CD8-positive, alpha-beta memory T cell (primary cell): ENCODE results near the gene PTPN22. TPM values are rescaled to one million over a fixed set of nuclear protein-coding genes. Genes with fewer than 3 reads are reported as not detected.
A peak's percentile ranks its signal among the peaks of the same experiment; 100 is the strongest.

Experiments used
- CTCF ChIA-PET: fragments of 350-600 bp; sonication (Branson Sonifier 250); formaldehyde crosslinking; loops from one replicate; lab custom pipeline; 2021; ENCODE audit warnings: antibody characterized with exemption; lab: Charles Lee
- POLR2A ChIA-PET: fragments of 350-600 bp; sonication (Branson Sonifier 250); formaldehyde crosslinking; loops from one replicate; lab custom pipeline; 2021; ENCODE audit warnings: antibody characterized with exemption; lab: Charles Lee
- DNase-seq, 5 donors: peaks; one replicate each; pipeline versions ENCODE4 v3.0.0 to v3.0.0-alpha.2; 2020 to 2022; ENCODE audit warnings: mixed read lengths in 1 of 5
- H3K27ac ChIP-seq: one replicate; pipeline ENCODE4 v1.7.0; 2013; ENCODE audit warnings: low read depth, mild to moderate bottlenecking, low read length, moderate library complexity
- H3K27me3 ChIP-seq: 2 replicates; pipeline ENCODE4 v1.7.0; 2013; ENCODE audit warnings: low read length, mild to moderate bottlenecking; ENCODE audit not compliant: insufficient read depth, poor library complexity, severe bottlenecking
- H3K36me3 ChIP-seq: 2 replicates; pipeline ENCODE4 v1.7.0; 2013; ENCODE audit warnings: mild to moderate bottlenecking, low read length, moderate library complexity; ENCODE audit not compliant: insufficient read depth
- H3K4me1 ChIP-seq: 2 replicates; pipeline ENCODE4 v1.7.0; 2013; ENCODE audit warnings: mild to moderate bottlenecking, low read length, moderate library complexity; ENCODE audit not compliant: insufficient read depth
- H3K4me3 ChIP-seq: 2 replicates; pipeline ENCODE4 v1.7.0; 2013; ENCODE audit warnings: mild to moderate bottlenecking, low read length
- H3K9me3 ChIP-seq: 2 replicates; pipeline ENCODE4 v1.7.0; 2013; ENCODE audit warnings: mild to moderate bottlenecking, low read length
- H3K27ac Mint-ChIP-seq, 8 donors: one replicate each; pipeline ENCODE4 v1.8.0; 2020 to 2021; ENCODE audit warnings: mixed read lengths in 8 of 8, mild to moderate bottlenecking in 6 of 8, inconsistent platforms in 3 of 8, moderate library complexity in 3 of 8
- H3K27me3 Mint-ChIP-seq, 2 donors: one replicate each; pipeline ENCODE4 v1.8.0; 2020 to 2021; ENCODE audit warnings: mixed read lengths in 2 of 2, mild to moderate bottlenecking in 1 of 2, moderate library complexity in 1 of 2
- H3K36me3 Mint-ChIP-seq, 3 donors: one replicate each; pipeline ENCODE4 v1.8.0; 2020 to 2021; ENCODE audit warnings: mixed read lengths in 3 of 3, inconsistent platforms in 1 of 3, mild to moderate bottlenecking in 1 of 3
- H3K4me1 Mint-ChIP-seq, 3 donors: one replicate each; pipeline ENCODE4 v1.8.0; 2020 to 2021; ENCODE audit warnings: mixed read lengths in 3 of 3, inconsistent platforms in 1 of 3, mild to moderate bottlenecking in 1 of 3
- H3K4me3 Mint-ChIP-seq, 7 donors: one replicate each; pipeline ENCODE4 v1.8.0; 2020 to 2021; ENCODE audit warnings: mixed read lengths in 7 of 7, mild to moderate bottlenecking in 6 of 7, moderate library complexity in 4 of 7, inconsistent platforms in 2 of 7
- H3K9me3 Mint-ChIP-seq, 5 donors: one replicate each; pipeline ENCODE4 v1.8.0; 2020 to 2022; ENCODE audit warnings: mixed read lengths in 5 of 5, mild to moderate bottlenecking in 3 of 5, moderate library complexity in 2 of 5, inconsistent platforms in 1 of 5
- polyA plus RNA-seq: library from polyadenylated mRNA; unstranded; fragments of 300-500 nt; fragmentation: Illumina TruSeq; gene quantifications from one replicate; pipeline ENCODE4 v1.2.3, GENCODE V29; 2021
- total RNA-seq, 2 experiments: library from RNA; stranded (reverse); gene quantifications; one replicate each; pipeline ENCODE4 v1.2.3, GENCODE V29; 2021

Gene PTPN22
- total and polyA plus RNA-seq, 3 experiments from 2014 or later, result 57.7 to 83.2 (median 66.5) TPM

GRCh38 chr1:113850127-113850796, 21.2 kb downstream of the PTPN22 start:
- CTCF ChIA-PET, result interaction anchor here (0.9 kb wide), 1 partner anchor 15 kb away, joined by 3 read pairs; no protein-coding TSS in a partner anchor
- Mint-ChIP-seq H3K4me1 (peaks cover 13 to 23% (median 19%) of the 10 kb centered on the region in 3 donors), H3K9me3 (peaks cover 0 to 4% (median 0%) of the 10 kb centered on the region in 5 donors), H3K36me3 (peaks cover 28 to 76% (median 36%) of the 10 kb centered on the region in 3 donors), H3K27ac (peak overlapping the region; percentile 71 to 95 (median 84)), H3K4me3 (peak overlapping the region in 4 of 7 donors; percentile 5 to 52 (median 30)), H3K27me3 (no peaks in the 10 kb centered on the region)
- peaks cover 17% of the 10 kb centered on the region for H3K36me3 ChIP-seq
- H3K4me1 ChIP-seq, result peaks cover 10% of the 10 kb centered on the region
- no peaks in the 10 kb centered on the region for H3K9me3 ChIP-seq
- no peak overlapping the region for H3K4me3 ChIP-seq
- POLR2A ChIA-PET, result interaction anchor here (0.5 to 1.4 kb wide), 6 partner anchors 10 to 98 kb away, joined by 3 to 6 read pairs (median 5); partner anchors contain the start of gene AP4B1
- peak in 1 of 5 donors; percentile 30 for DNase-seq
- no peaks in the 10 kb centered on the region for H3K27me3 ChIP-seq
- H3K27ac ChIP-seq, result no peak overlapping the region

- H3K4me1 Mint-ChIP-seq, result peaks cover 15 to 21% (median 19%) of the 10 kb centered on the region in 3 donors
- peak overlapping the region in 1 of 8 donors; percentile 27 for H3K27ac Mint-ChIP-seq
- peaks cover 22 to 68% (median 31%) of the 10 kb centered on the region in 3 donors for H3K36me3 Mint-ChIP-seq
- no peaks in the 10 kb centered on the region for H3K27me3 Mint-ChIP-seq
- ChIA-PET CTCF (no interaction called here), POLR2A (no interaction called here)
- peaks cover 10% of the 10 kb centered on the region for H3K4me1 ChIP-seq
- H3K4me3 ChIP-seq, result no peak overlapping the region
- no peaks in the 10 kb centered on the region for H3K27me3 ChIP-seq
- H3K36me3 ChIP-seq, result peaks cover 10% of the 10 kb centered on the region
- no peaks in the 10 kb centered on the region for H3K9me3 ChIP-seq
- H3K4me3 Mint-ChIP-seq, result no peak overlapping the region
- H3K27ac ChIP-seq, result no peak overlapping the region
- H3K9me3 Mint-ChIP-seq, result peaks cover 0 to 4% (median 0%) of the 10 kb centered on the region in 5 donors
- no peak for DNase-seq
Observed at GRCh38 chr1:113849072-113849471, 22.4 kb downstream of the PTPN22 start.

- Mint-ChIP-seq H3K27ac (peak overlapping the region in 7 of 8 donors; percentile 5 to 88 (median 35)), H3K4me1 (peaks cover 15 to 22% (median 19%) of the 10 kb centered on the region in 3 donors), H3K27me3 (no peaks in the 10 kb centered on the region), H3K36me3 (peaks cover 29 to 72% (median 31%) of the 10 kb centered on the region in 3 donors), H3K4me3 (no peak overlapping the region), H3K9me3 (peaks cover 0 to 4% (median 0%) of the 10 kb centered on the region in 5 donors)
- Histone ChIP-seq H3K9me3 (no peaks in the 10 kb centered on the region), H3K4me3 (no peak overlapping the region), H3K27ac (no peak overlapping the region), H3K4me1 (peaks cover 10% of the 10 kb centered on the region), H3K36me3 (peaks cover 10% of the 10 kb centered on the region), H3K27me3 (no peaks in the 10 kb centered on the region)
- DNase-seq, result no peak
- ChIA-PET CTCF (no interaction called here), POLR2A (no interaction called here)
Observed at GRCh38 chr1:113846391-113847035, 25.0 kb downstream of the PTPN22 start.

GRCh38 chr1:113836534-113836933, 35.0 kb downstream of the PTPN22 start:
- H3K4me1 ChIP-seq, result no peaks in the 10 kb centered on the region
- peaks cover 9 to 14% (median 10%) of the 10 kb centered on the region in 3 donors for H3K4me1 Mint-ChIP-seq
- peaks cover 11% of the 10 kb centered on the region for H3K36me3 ChIP-seq
- H3K9me3 ChIP-seq, result no peaks in the 10 kb centered on the region
- ChIA-PET CTCF (interaction anchor here (0.6 to 2.4 kb wide), 10 partner anchors 68 to 446 kb away, joined by 3 to 35 read pairs (median 6); partner anchors contain the start of genes AP4B1, DCLRE1B and HIPK1), POLR2A (interaction anchor here (2.4 to 2.7 kb wide), 2 partner anchors 68 to 93 kb away, joined by 10 to 14 read pairs; partner anchors contain the start of genes AP4B1, DCLRE1B and HIPK1)
- H3K36me3 Mint-ChIP-seq, result peaks cover 8 to 68% (median 25%) of the 10 kb centered on the region in 3 donors
- no peaks in the 10 kb centered on the region for H3K9me3 Mint-ChIP-seq
- peak overlapping the region in 5 of 8 donors; percentile 38 to 89 (median 70) for H3K27ac Mint-ChIP-seq
- DNase-seq, result no peak
- H3K4me3 Mint-ChIP-seq, result no peak overlapping the region
- no peak overlapping the region for H3K4me3 ChIP-seq
- H3K27ac ChIP-seq, result no peak overlapping the region
- no peaks in the 10 kb centered on the region for H3K27me3 Mint-ChIP-seq
- no peaks in the 10 kb centered on the region for H3K27me3 ChIP-seq

GRCh38 chr1:113835686-113836290, 35.7 kb downstream of the PTPN22 start:
- Histone ChIP-seq H3K36me3 (peaks cover 16% of the 10 kb centered on the region), H3K4me3 (no peak overlapping the region), H3K9me3 (no peaks in the 10 kb centered on the region), H3K27me3 (no peaks in the 10 kb centered on the region), H3K4me1 (no peaks in the 10 kb centered on the region), H3K27ac (no peak overlapping the region)
- ChIA-PET POLR2A (interaction anchor here (2.4 to 2.7 kb wide), 2 partner anchors 68 to 93 kb away, joined by 10 to 14 read pairs; partner anchors contain the start of genes AP4B1, DCLRE1B and HIPK1), CTCF (interaction anchor here (0.6 to 2.4 kb wide), 12 partner anchors 47 to 447 kb away, joined by 3 to 35 read pairs (median 6); partner anchors contain the start of genes AP4B1, DCLRE1B and HIPK1)
- no peaks in the 10 kb centered on the region for H3K9me3 Mint-ChIP-seq
- H3K27ac Mint-ChIP-seq, result peak overlapping the region in 6 of 8 donors; percentile 6 to 71 (median 54)
- H3K27me3 Mint-ChIP-seq, result no peaks in the 10 kb centered on the region
- peak in 3 of 5 donors; percentile 3 to 59 (median 47) for DNase-seq
- H3K36me3 Mint-ChIP-seq, result peaks cover 8 to 68% (median 26%) of the 10 kb centered on the region in 3 donors
- peaks cover 9 to 14% (median 10%) of the 10 kb centered on the region in 3 donors for H3K4me1 Mint-ChIP-seq
- H3K4me3 Mint-ChIP-seq, result no peak overlapping the region

GRCh38 chr1:113834716-113835115, 36.8 kb downstream of the PTPN22 start:
- Histone ChIP-seq H3K9me3 (no peaks in the 10 kb centered on the region), H3K27me3 (no peaks in the 10 kb centered on the region), H3K27ac (no peak overlapping the region), H3K4me1 (no peaks in the 10 kb centered on the region), H3K4me3 (no peak overlapping the region), H3K36me3 (peaks cover 16% of the 10 kb centered on the region)
- DNase-seq, result no peak
- no peaks in the 10 kb centered on the region for H3K27me3 Mint-ChIP-seq
- peaks cover 9 to 14% (median 10%) of the 10 kb centered on the region in 3 donors for H3K4me1 Mint-ChIP-seq
- no peak overlapping the region for H3K4me3 Mint-ChIP-seq
- ChIA-PET POLR2A (interaction anchor here (2.4 to 2.7 kb wide), 2 partner anchors 70 to 94 kb away, joined by 10 to 14 read pairs; partner anchors contain the start of genes AP4B1, DCLRE1B and HIPK1), CTCF (interaction anchor here (0.9 to 2.4 kb wide), 11 partner anchors 16 to 448 kb away, joined by 3 to 35 read pairs (median 5); partner anchors contain the start of genes AP4B1, DCLRE1B and HIPK1)
- no peaks in the 10 kb centered on the region for H3K9me3 Mint-ChIP-seq
- peaks cover 3 to 66% (median 26%) of the 10 kb centered on the region in 3 donors for H3K36me3 Mint-ChIP-seq
- peak overlapping the region in 2 of 8 donors; percentile 26 to 38 for H3K27ac Mint-ChIP-seq

GRCh38 chr1:113830039-113830438, 41.5 kb downstream of the PTPN22 start:
- Histone ChIP-seq H3K4me1 (no peaks in the 10 kb centered on the region), H3K27me3 (no peaks in the 10 kb centered on the region), H3K9me3 (no peaks in the 10 kb centered on the region), H3K27ac (no peak overlapping the region), H3K4me3 (no peak overlapping the region), H3K36me3 (peaks cover 16% of the 10 kb centered on the region)
- H3K4me3 Mint-ChIP-seq, result no peak overlapping the region
- POLR2A ChIA-PET, result no interaction called here
- no peaks in the 10 kb centered on the region for H3K9me3 Mint-ChIP-seq
- DNase-seq, result no peak
- CTCF ChIA-PET, result no interaction called here
- peaks cover 6 to 65% (median 25%) of the 10 kb centered on the region in 3 donors for H3K36me3 Mint-ChIP-seq
- no peaks in the 10 kb centered on the region for H3K27me3 Mint-ChIP-seq
- peak overlapping the region in 1 of 8 donors; percentile 33 for H3K27ac Mint-ChIP-seq
- H3K4me1 Mint-ChIP-seq, result no peaks in the 10 kb centered on the region
